ENCODE data around the gene TMEM184B.
A peak's percentile ranks its signal among the peaks of the same experiment; 100 is the strongest.

Gene TMEM184B

GRCh38 chr22:38309614-38310517 lies 37.1 kb upstream of the TMEM184B start:
- peaks cover 85% of the 10 kb centered on the region for H3K4me1 Mint-ChIP-seq
- H3K27me3 Mint-ChIP-seq (ENCODE audit: low read depth, poor library complexity): peaks cover 3% of the 10 kb centered on the region
- H3K9me3 Mint-ChIP-seq: no peaks in the 10 kb centered on the region
- H3K4me3 Mint-ChIP-seq: no peak overlapping the region
- DNase-seq: no peak
- no peak for TF ChIP-seq CTCF (IDR thresholded peaks at IDR 0.05)
- H3K27ac Mint-ChIP-seq: peak overlapping the region; percentile 61
- H3K36me3 Mint-ChIP-seq (ENCODE audit: low read depth): peaks cover 46% of the 10 kb centered on the region

GRCh38 chr22:38308791-38309498 lies 36.1 kb upstream of the TMEM184B start:
- H3K9me3 Mint-ChIP-seq: no peaks in the 10 kb centered on the region

GRCh38 chr22:38305471-38306448 lies 33.0 kb upstream of the TMEM184B start:
- H3K4me3 Mint-ChIP-seq: no peak overlapping the region
- no peaks in the 10 kb centered on the region for H3K9me3 Mint-ChIP-seq
- no peak for TF ChIP-seq CTCF (IDR thresholded peaks at IDR 0.05)
- peak; percentile 20 for DNase-seq
- H3K4me1 Mint-ChIP-seq: peaks cover 56% of the 10 kb centered on the region
- H3K27me3 Mint-ChIP-seq (ENCODE audit: low read depth, poor library complexity): no peaks in the 10 kb centered on the region
- H3K27ac Mint-ChIP-seq: peak overlapping the region; percentile 69
- peaks cover 48% of the 10 kb centered on the region for H3K36me3 Mint-ChIP-seq (ENCODE audit: low read depth)

More at GRCh38 chr22:38308791-38309498, 36.1 kb upstream of the TMEM184B start:
- TF ChIP-seq CTCF (IDR thresholded peaks at IDR 0.05): no peak
- H3K4me3 Mint-ChIP-seq: no peak overlapping the region
- peaks cover 52% of the 10 kb centered on the region for H3K36me3 Mint-ChIP-seq (ENCODE audit: low read depth)
- H3K27me3 Mint-ChIP-seq (ENCODE audit: low read depth, poor library complexity): no peaks in the 10 kb centered on the region
- no peak for DNase-seq
- peak overlapping the region; percentile 36 for H3K27ac Mint-ChIP-seq
- peaks cover 82% of the 10 kb centered on the region for H3K4me1 Mint-ChIP-seq

GRCh38 chr22:38304526-38304925 lies 31.7 kb upstream of the TMEM184B start:
- H3K4me3 Mint-ChIP-seq: no peak overlapping the region
- no peaks in the 10 kb centered on the region for H3K27me3 Mint-ChIP-seq (ENCODE audit: low read depth, poor library complexity)
- no peaks in the 10 kb centered on the region for H3K9me3 Mint-ChIP-seq
- TF ChIP-seq CTCF (IDR thresholded peaks at IDR 0.05): no peak
- H3K4me1 Mint-ChIP-seq: peaks cover 45% of the 10 kb centered on the region
- H3K27ac Mint-ChIP-seq: peak overlapping the region; percentile 88
- DNase-seq: peak; percentile 21
- peaks cover 53% of the 10 kb centered on the region for H3K36me3 Mint-ChIP-seq (ENCODE audit: low read depth)

GRCh38 chr22:38303974-38304373 lies 31.2 kb upstream of the TMEM184B start:
- H3K27me3 Mint-ChIP-seq (ENCODE audit: low read depth, poor library complexity): no peaks in the 10 kb centered on the region
- peak overlapping the region; percentile 88 for H3K27ac Mint-ChIP-seq
- no peak for DNase-seq
- no peak for TF ChIP-seq CTCF (IDR thresholded peaks at IDR 0.05)
- no peak overlapping the region for H3K4me3 Mint-ChIP-seq
- peaks cover 53% of the 10 kb centered on the region for H3K36me3 Mint-ChIP-seq (ENCODE audit: low read depth)
- H3K4me1 Mint-ChIP-seq: peaks cover 40% of the 10 kb centered on the region
- no peaks in the 10 kb centered on the region for H3K9me3 Mint-ChIP-seq

All from nephron progenitor cell (in vitro differentiated cells).